Measurements from ENCODE around the gene ZNF575.

- TF ChIP-seq NR3C1 (CRISPR knock-in tag; conservative IDR thresholded peaks at IDR 0.05; ENCODE audit: low read depth) (no peak), CTCF (IDR thresholded peaks at IDR 0.05) (no peak), JUN (CRISPR knock-in tag; IDR thresholded peaks at IDR 0.05) (no peak), ATF1 (CRISPR knock-in tag; IDR thresholded peaks at IDR 0.05) (no peak), CREB1 (CRISPR knock-in tag; IDR thresholded peaks at IDR 0.05) (no peak), ESRRA (CRISPR knock-in tag; IDR thresholded peaks at IDR 0.05; ENCODE audit: borderline replicate concordance) (no peak)
- TF ChIP-seq, protein P1, sequence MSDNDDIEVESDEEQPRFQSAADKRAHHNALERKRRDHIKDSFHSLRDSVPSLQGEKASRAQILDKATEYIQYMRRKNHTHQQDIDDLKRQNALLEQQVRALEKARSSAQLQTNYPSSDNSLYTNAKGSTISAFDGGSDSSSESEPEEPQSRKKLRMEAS (CRISPR knock-in tag; IDR thresholded peaks at IDR 0.05) = 0 out of 2 replicates have a peak, but pooled peaks have one; percentile 17
Observed at GRCh38 chr19:43501661-43502418, 31.1 kb upstream of the ZNF575 start.

Measured in WTC11 (cell line).